NOMO-1 (cell line): ENCODE measurements around the gene SLC2A14.
"Not testable (repeated sequence)": the region's sequence is repeated elsewhere in the genome, so short reads cannot be mapped to it uniquely, and the experiment has no call there.

Experiments
- DNase-seq, 2 experiments: peaks; one replicate each; lab custom pipeline; 2025; ENCODE audit not compliant: unreplicated experiment in 2 of 2; lab: John Stamatoyannopoulos, UW

The SLC2A14 gene

GRCh38 chr12:7835766-7836165 lies 36.9 kb downstream of the SLC2A14 start:
- DNase-seq, result no peak

DNA sequence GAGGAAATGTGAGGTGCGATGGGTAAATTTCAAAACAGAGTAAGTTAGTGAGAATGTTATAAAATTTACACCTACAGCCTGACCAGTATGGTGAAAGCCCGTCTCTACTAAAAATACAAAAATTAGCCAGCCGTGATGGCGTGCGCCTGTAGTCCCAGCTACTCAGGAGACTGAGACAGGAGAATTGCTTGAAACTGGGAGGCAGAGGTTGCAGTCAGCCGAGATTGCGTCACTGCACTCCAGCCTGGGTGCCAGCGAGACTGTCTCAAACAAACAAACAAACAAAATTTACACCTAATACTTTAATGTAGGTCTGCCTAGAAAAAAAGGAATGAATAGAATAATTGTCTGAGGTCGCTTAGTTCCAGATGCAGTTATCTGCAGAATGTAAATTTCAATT lies 37.6 kb downstream of the SLC2A14 start:
- DNase-seq, result no peak

- DNase-seq, result no peak
These were observed 38.0 kb downstream of the SLC2A14 start for GRCh38 chr12:7834701-7835100.

- no peak for DNase-seq
These were observed 38.9 kb downstream of the SLC2A14 start for GRCh38 chr12:7833831-7834230.

DNA sequence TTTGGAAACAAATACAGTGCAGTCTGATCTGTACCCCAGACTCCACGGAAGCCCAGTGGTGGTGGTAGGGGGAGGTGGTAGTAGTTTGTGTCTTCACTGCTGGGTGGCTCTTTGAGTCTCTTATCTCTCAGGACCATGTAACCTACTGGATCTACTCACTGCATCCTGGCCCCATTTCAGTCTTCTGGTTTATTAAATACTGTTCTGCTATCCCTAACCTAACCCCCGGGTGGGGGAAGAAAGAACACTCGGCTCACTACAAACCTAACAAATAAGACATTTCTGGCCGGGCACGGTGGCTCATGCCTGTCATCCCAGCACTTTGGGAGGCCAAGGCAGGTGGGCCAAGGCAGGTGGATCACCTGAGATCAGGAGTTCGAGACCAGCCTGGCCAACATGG lies 39.5 kb downstream of the SLC2A14 start:
- DNase-seq, result not testable (repeated sequence)

DNA sequence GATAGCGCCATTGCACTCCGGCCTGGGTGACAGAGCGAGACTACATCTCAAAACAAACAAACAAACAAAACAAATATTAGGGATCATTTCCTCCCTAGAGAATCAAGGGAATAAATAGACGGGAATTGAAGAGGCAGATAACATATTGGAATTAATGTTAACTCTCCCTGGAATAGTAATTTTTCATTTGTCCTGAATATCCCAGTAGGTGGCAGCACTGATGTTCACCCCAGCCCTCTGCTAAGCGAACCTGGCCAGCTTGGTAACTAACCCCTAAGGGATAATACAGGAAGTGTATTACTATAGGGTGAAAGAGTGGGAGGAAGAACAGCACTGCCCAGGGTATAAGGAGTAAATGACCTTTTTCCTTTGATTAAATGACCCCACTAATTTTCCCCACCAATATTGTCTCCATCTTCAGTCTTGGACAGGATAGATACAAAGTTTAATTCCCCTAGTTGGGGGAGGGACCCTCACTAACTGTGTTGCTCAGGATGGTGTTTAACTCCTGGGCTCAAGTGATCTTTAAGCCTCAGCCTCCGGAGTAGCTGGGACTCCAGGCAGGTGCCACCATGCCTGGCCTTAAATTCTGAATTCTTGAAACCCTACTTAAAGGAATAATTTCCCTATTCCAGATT lies 40.5 kb downstream of the SLC2A14 start:
- peak; percentile 81 to 84 for DNase-seq

DNA sequence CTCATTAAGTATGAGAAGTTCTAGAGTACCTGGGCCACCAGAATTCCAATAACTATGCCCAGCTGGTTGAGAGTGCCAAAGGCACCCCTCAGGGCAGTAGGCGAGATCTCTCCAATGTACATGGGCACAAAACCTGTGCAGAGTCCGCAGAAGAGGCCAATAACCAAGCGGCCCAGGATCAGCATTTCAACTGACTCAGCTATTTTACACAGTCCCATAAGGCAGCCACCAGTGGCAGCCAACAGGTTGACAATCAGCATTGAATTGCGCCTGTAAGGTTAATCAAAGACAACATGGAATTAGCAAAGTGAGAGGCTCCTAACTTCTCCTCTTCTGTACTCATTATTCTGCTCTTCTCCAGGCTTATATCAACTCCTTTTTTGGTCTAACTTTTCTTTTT lies 43.0 kb downstream of the SLC2A14 start:
- DNase-seq, result not testable (repeated sequence)

DNA sequence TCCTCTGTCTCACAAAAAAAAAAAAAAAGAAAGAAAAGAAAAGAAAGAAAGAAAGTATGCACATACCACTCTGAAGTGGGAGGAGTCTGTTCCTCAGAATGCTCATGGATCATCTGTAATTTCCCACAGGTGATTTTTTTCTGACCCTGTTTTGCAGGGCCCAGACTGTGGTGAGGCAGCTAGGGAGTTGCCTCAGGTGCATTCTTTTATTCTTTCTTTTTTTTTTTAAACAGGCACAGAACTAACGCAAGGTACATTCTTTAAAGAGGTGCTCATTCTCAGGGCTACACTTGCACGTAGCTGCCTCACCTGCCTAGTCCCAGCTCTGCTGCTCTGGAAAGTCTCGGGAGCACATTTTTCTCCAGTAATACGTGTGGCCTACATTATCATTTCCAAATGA lies 47.0 kb downstream of the SLC2A14 start:
- DNase-seq, result not testable (repeated sequence)

- DNase-seq, result peak; percentile 51 to 67
These were observed 65.7 kb downstream of the SLC2A14 start for GRCh38 chr12:7806863-7807487.

- not testable (repeated sequence) for DNase-seq
These were observed 66.4 kb downstream of the SLC2A14 start for GRCh38 chr12:7806319-7806718.

- no peak for DNase-seq
These were observed 71.3 kb downstream of the SLC2A14 start for GRCh38 chr12:7801460-7801859.

GRCh38 chr12:7798750-7799308 lies 73.9 kb downstream of the SLC2A14 start:
- DNase-seq, result not testable (repeated sequence)

DNA sequence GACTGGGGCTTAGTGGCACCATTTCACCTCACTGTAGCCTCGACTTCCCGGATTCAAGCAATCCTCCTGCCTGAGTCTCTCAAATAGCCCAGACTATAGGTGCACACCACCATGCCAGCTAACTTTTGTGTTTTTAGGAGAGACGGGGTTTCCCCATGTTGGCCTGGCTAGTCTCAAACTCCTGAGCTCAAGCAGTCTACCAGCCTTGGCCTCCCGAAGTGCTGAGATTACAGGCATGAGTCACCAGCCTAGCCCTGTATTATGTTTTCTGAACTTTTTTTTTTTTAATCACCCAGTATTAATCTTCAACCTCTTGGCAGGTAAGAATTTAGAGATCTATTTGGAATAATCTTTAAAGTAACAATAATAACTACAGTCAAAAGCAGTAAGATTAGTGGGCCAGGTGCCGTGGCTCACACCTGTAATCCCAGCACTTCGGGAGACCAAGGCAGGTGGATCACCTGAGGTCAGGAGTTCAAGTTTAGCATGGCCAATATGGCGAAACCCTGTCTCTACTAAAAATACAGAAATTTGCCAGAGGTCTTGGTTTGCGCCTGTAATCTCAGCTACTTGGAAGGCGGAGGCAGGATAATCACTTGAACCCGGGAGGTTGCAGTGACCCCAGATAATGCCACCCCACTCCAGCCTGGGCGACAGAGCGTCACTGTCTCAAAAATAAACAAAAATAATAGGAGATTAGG lies 74.9 kb downstream of the SLC2A14 start:
- DNase-seq, result no peak

- not testable (repeated sequence) for DNase-seq
These were observed 75.4 kb downstream of the SLC2A14 start for GRCh38 chr12:7797269-7797668.

GRCh38 chr12:7793211-7793610 lies 79.5 kb downstream of the SLC2A14 start:
- DNase-seq, result peak in 1 of 2 experiments; percentile 64

- not testable (repeated sequence) for DNase-seq
These were observed 83.7 kb downstream of the SLC2A14 start, which contains the start of gene NANOG for GRCh38 chr12:7788884-7789528. NANOG (plus strand) TSS chr12:7789402; CDS start chr12:7789615, 213 bp downstream.

DNA sequence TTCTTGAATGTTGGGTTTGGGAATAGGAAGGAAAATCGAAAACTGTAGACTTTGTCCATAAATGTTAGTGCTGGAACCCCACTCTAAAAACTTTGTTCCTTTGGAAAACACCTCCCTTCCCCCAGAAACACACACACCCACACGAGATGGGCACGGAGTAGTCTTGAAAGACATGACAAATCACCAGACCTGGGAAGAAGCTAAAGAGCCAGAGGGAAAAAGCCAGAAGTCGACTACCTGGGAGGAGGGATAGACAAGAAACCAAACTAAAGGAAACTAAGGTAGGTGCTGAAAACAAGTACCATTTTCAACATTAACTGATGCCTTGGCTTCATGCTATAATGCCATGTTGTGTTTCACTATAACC lies 84.4 kb downstream of the SLC2A14 start:
- DNase-seq, result no peak

DNA sequence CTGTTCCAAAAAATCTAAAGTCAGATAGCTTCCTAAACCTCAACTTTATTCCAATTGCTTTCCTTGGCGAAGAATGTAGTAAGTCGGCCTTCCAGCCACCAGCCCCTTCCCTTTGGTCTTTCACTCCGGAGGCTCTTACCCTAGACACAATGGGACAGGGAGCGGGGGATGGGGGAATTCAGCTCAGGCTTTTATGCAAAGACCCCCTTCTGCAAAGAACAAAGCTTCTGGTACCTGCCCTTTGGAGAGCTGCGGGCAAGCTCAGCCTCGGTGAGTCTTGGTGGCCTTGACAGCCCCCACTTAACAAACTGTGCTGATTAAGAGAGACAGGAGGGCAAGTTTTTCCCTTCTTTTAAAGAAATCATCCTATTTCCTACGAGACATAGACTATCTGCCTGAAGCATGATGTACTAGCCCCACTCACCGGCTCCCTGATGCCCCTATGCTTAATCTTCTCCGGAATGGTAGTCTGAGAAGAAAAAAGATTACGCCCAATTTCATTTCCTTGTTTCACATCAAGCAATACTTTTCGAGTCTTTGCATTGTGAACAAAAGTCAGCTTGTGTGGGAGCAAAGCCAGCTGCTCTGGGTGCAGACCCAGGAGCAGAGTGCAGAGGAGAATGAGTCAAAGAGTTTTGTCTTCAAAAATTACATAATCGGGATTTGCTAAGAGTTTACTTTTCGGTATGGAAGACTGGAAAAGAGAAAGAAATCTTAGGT lies 85.0 kb downstream of the SLC2A14 start:
- DNase-seq, result peak in 1 of 2 experiments; percentile 70

DNA sequence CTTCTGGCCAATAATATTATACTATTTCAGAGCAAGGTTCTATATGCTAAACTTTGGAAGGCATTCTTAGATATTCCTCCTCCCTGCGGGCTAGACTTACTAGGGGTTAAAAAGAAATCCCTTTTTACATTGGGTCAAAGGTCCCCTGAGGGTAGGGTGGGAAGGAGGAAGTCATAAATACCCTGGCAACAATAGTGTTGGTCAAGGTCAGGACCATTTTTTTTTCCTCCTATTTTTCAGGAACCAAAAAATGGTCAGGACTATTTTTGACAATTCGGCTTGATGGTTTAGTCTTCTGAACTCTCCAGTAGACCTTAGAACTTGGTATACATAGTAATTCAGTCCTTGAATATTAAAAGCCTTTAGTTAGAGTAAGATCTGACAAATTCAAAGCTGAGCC lies 88.0 kb downstream of the SLC2A14 start:
- DNase-seq, result peak in 1 of 2 experiments; percentile 65

DNA sequence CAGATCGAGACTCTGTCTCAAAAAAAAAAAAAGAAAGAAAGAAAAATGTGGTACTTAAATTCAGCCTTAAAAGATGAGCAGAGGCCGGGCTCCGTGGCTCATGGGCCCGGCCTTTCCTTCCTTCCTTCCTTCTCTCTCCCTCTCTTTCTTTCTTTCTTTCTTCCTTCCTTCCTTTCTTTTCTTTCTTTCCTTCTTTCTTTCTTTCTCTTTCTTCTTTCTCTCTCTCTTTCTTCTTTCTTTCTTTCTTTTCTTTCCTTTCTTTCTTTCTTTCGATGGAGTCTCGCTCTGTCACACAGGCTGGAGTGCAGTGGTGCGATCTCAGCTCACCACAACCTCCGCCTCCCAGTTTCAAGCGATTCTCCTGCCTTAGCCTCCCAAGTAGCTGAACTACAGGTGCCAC lies 89.3 kb downstream of the SLC2A14 start:
- not testable (repeated sequence) for DNase-seq
